HCT116 (cell line): Measurements from ENCODE around the gene LYRM4. TPM values are rescaled to one million over a fixed set of nuclear protein-coding genes. Genes with fewer than 3 reads are reported as not detected.

Source experiments
- ATAC-seq: fragments of 200-7000 bp; cut with Tn5 transposase; 2 replicates; pipeline ENCODE4 v1.9.1; 2020; ENCODE audit warnings: mild to moderate bottlenecking, moderate library complexity
- BruUV-seq: library from RNA; stranded (reverse); fragments of 400-500 nt; replicated peaks from 2 replicates; lab custom pipeline; 2021; lab: Mats Ljungman, UMichigan
- CTCF ChIA-PET: fragments of 300-600 bp; sonication (Branson Sonifier 250); formaldehyde crosslinking; loops from one replicate; lab custom pipeline; 2021; ENCODE audit warnings: antibody characterized with exemption; lab: Charles Lee
- POLR2A ChIA-PET: fragments of 300-600, 350-600 bp; sonication (Branson Sonifier 250); formaldehyde crosslinking; loops from one replicate; lab custom pipeline; 2021; ENCODE audit warnings: antibody characterized with exemption; lab: Charles Lee
- RAD21 ChIA-PET, 2 experiments: fragments of 300-600 bp; sonication (Branson Sonifier 250); formaldehyde crosslinking; loops; one replicate each; lab custom pipeline; 2023; ENCODE audit warnings: low total read pairs in 2 of 2; ENCODE audit not compliant: uncharacterized antibody in 2 of 2, unreplicated experiment in 2 of 2, low non-redundant PET in 1 of 2; lab: Charles Lee
- DNase-seq: peaks from one replicate; pipeline ENCODE4 v3.0.0-alpha.2; 2010; ENCODE audit warnings: low read depth, low spot score
- H2AFZ ChIP-seq: fragments of 200-600 bp; shearing (Covaris generic), sonication (generic); 2 replicates; pipeline ENCODE4 v1.6.1; 2017; ENCODE audit warnings: low read depth, mixed run types, mixed read lengths, antibody characterized with exemption, low read length; ENCODE audit not compliant: poor library complexity, severe bottlenecking
- H3K27ac ChIP-seq: 2 replicates; pipeline ENCODE4 v1.5.1; 2012; ENCODE audit warnings: low read depth, low read length
- H3K27me3 ChIP-seq: fragments of 200-600 bp; sonication (generic); 2 replicates; pipeline ENCODE4 v1.6.1; 2016; ENCODE audit warnings: mixed run types, low read length, mixed read lengths; ENCODE audit not compliant: insufficient read depth
- H3K36me3 ChIP-seq, 2 experiments: fragments of 200-500 bp in 1 of 2; fragments of 200-600 bp in 1 of 2; sonication (Bioruptor generic) in 1 of 2; sonication (generic) in 1 of 2; 2 replicates each; pipeline versions ENCODE4 v1.5.1 to v1.6.1; 2014 to 2016; ENCODE audit warnings: low read length in 2 of 2, inconsistent platforms in 1 of 2, mixed read lengths in 1 of 2, mixed run types in 1 of 2; ENCODE audit not compliant: insufficient read depth in 2 of 2, control insufficient read depth in 1 of 2
- H3K4me1 ChIP-seq, 2 experiments: fragments of 200-600 bp in 1 of 2; sonication (generic) in 1 of 2; 2 replicates each; pipeline versions ENCODE4 v1.5.1 to v1.6.1; 2012 to 2017; ENCODE audit warnings: low read length in 2 of 2, inconsistent platforms in 1 of 2, mild to moderate bottlenecking in 1 of 2, mixed read lengths in 1 of 2, mixed run types in 1 of 2, moderate library complexity in 1 of 2; ENCODE audit not compliant: insufficient read depth in 2 of 2, control insufficient read depth in 1 of 2
- H3K4me2 ChIP-seq: fragments of 200-600 bp; sonication (generic); 2 replicates; pipeline ENCODE4 v1.6.1; 2017; ENCODE audit warnings: mixed run types, low read length, mixed read lengths
- H3K4me3 ChIP-seq, 2 experiments: fragments of 200-600 bp in 1 of 2; sonication (generic) in 1 of 2; replicated peaks in 1 of 2; 2 replicates each; pipeline ENCODE4 v1.5.1; 2011 to 2016; ENCODE audit warnings: low read length in 2 of 2, control low read depth in 1 of 2, low read depth in 1 of 2, mild to moderate bottlenecking in 1 of 2, mixed read lengths in 1 of 2, mixed run types in 1 of 2
- H3K79me2 ChIP-seq: fragments of 200-600 bp; sonication (generic); 2 replicates; pipeline ENCODE4 v1.6.1; 2017; ENCODE audit warnings: mild to moderate bottlenecking, mixed run types, low read length, moderate library complexity, mixed read lengths; ENCODE audit not compliant: insufficient read depth
- H3K9ac ChIP-seq: fragments of 200-600 bp; sonication (generic); 2 replicates; pipeline ENCODE4 v1.6.1; 2016; ENCODE audit warnings: low read length, mixed read lengths
- H3K9me2 ChIP-seq: fragments of 200-600 bp; sonication (generic), shearing (Covaris generic); 2 replicates; pipeline ENCODE4 v1.6.1; 2017; ENCODE audit warnings: mixed run types, mild to moderate bottlenecking, moderate library complexity; ENCODE audit not compliant: insufficient read depth
- H3K9me3 ChIP-seq, 2 experiments: fragments of 200-500 bp in 1 of 2; fragments of 200-600 bp in 1 of 2; sonication (Bioruptor generic) in 1 of 2; sonication (generic) in 1 of 2; 2 replicates each; pipeline ENCODE4 v1.6.1; 2014 to 2017; ENCODE audit warnings: low read length in 2 of 2, mixed read lengths in 2 of 2, inconsistent platforms in 1 of 2, low read depth in 1 of 2, mild to moderate bottlenecking in 1 of 2, mixed run types in 1 of 2, moderate library complexity in 1 of 2; ENCODE audit not compliant: control insufficient read depth in 1 of 2, insufficient read depth in 1 of 2
- H4K20me1 ChIP-seq: fragments of 200-600 bp; sonication (generic), shearing (Covaris generic); 2 replicates; pipeline ENCODE4 v1.6.1; 2017; ENCODE audit warnings: mixed run types, mild to moderate bottlenecking, moderate library complexity; ENCODE audit not compliant: insufficient read depth
- CBX3 ChIP-seq: IDR thresholded peaks from 2 replicates; pipeline ENCODE4 v1.6.1; 2012; ENCODE audit warnings: low read depth
- EGR1 ChIP-seq: IDR thresholded peaks from 2 replicates; pipeline ENCODE4 v1.6.1; 2012; ENCODE audit warnings: low read depth
- EZH2 ChIP-seq: fragments of 200-600 bp; sonication (generic); IDR thresholded peaks from 2 replicates; pipeline ENCODE4 v1.6.1; 2017; ENCODE audit warnings: antibody characterized with exemption, mixed run types
- EZH2phosphoT487 ChIP-seq: fragments of 200-600 bp; IDR thresholded peaks from 2 replicates; pipeline ENCODE4 v1.6.1; 2018; ENCODE audit warnings: antibody characterized with exemption, borderline replicate concordance
- JUND ChIP-seq: IDR thresholded peaks from 2 replicates; pipeline ENCODE4 v1.6.1; 2012
- POLR2A ChIP-seq: IDR thresholded peaks from 2 replicates; pipeline ENCODE4 v1.7.0; 2011; ENCODE audit warnings: borderline replicate concordance; ENCODE audit not compliant: insufficient read depth, insufficient read length; ENCODE audit errors: extremely low read depth
- POLR2AphosphoS5 ChIP-seq: IDR thresholded peaks from 2 replicates; pipeline ENCODE4 v1.6.1; 2011; ENCODE audit warnings: mild to moderate bottlenecking, low read depth, low read length, moderate library complexity
- RAD21 ChIP-seq: IDR thresholded peaks from 2 replicates; pipeline ENCODE4 v1.6.1; 2012; ENCODE audit warnings: low read depth, mild to moderate bottlenecking
- SIN3A ChIP-seq: IDR thresholded peaks from 2 replicates; pipeline ENCODE4 v1.6.1; 2012; ENCODE audit warnings: low read depth
- SP1 ChIP-seq: IDR thresholded peaks from 2 replicates; pipeline ENCODE4 v1.6.1; 2012; ENCODE audit warnings: low read depth
- TCF7L2 ChIP-seq: IDR thresholded peaks from 2 replicates; pipeline ENCODE4 v1.7.0; 2011; ENCODE audit warnings: borderline replicate concordance, inconsistent platforms; ENCODE audit not compliant: insufficient read depth, insufficient read length; ENCODE audit errors: extremely low read depth
- YY1 ChIP-seq: IDR thresholded peaks from 2 replicates; pipeline ENCODE4 v1.6.1; 2011; ENCODE audit warnings: low read length, low read depth, moderate library complexity, mild to moderate bottlenecking; ENCODE audit not compliant: insufficient replicate concordance; ENCODE audit errors: extremely low read depth
- ZFX ChIP-seq: fragments of 450-650 bp; IDR thresholded peaks from 2 replicates; pipeline ENCODE4 v1.6.1; 2017
- intact Hi-C: fragments of 100-400 bp; cut with micrococcal nuclease; formaldehyde crosslinking; loops from 2 replicates; pipeline ENCODE4 v1.10.0; 2022
- total RNA-seq: library from RNA; stranded (reverse); gene quantifications from one replicate; pipeline ENCODE4 v1.2.1, GENCODE V29; 2021; ENCODE audit not compliant: unreplicated experiment
- TF ChIP-seq, protein P1 (sequence below): IDR thresholded peaks from 2 replicates; pipeline ENCODE4 v1.6.1; 2011; ENCODE audit warnings: mild to moderate bottlenecking, low read length, moderate library complexity; ENCODE audit not compliant: insufficient replicate concordance; ENCODE audit errors: extremely low read depth
- TF ChIP-seq, protein P2 (sequence below): IDR thresholded peaks from 2 replicates; pipeline ENCODE4 v1.6.1; 2012; ENCODE audit warnings: low read depth

The LYRM4 gene
- total RNA-seq, 1 experiment from 2014 or later: 30.1 TPM

DNA sequence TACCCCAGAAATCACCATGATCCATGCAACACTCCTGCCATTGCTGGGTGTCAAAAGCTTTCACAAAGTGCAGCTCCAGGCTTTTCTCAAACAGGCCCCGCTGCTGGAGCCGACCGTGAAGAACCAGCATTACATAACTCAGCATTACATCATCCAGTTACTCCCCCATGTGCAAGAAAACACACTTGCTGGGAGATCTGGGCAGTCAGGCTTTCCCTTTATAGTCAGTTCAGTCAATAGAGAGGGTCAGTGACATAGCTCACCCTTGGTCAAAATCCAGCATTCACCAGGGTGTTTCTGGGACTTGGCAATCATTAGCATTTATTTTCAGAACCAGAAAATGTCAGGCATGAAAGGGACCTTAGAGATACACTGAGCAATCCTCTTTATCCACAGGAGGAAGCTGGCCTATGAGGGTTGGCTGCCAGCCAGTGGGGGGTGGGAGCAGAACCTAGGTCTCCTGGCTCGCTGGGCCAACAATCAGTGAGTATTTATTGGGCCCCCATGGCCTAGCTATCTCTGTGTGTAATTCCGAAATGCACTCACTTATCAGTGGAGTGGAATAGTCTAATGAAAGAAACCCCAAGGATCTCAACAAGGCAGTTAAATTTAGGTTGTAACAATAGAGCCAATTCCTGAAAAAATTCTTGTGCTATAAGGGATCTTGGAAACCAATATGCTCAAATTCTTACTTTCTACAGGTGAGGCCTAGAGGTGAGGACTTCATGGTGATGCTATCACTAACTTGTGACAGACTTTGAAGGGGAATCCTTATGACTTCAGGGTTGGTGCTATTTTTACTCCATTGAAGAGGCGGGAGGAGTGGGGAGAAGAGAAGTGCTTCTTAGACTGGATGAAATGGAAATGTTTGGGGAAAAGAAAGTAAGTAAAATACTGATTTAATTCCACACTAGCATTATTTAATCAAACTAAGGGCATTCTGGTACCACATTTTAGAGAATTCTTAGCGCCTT lies 54.6 kb downstream of the LYRM4 start:
- H3K4me2 ChIP-seq: no peak overlapping the region
- no peaks in the 10 kb centered on the region for H4K20me1 ChIP-seq
- H3K27me3 ChIP-seq: no peaks in the 10 kb centered on the region
- RAD21 ChIA-PET: no interaction called here
- BruUV-seq: no TSS peak
- POLR2A ChIA-PET: no interaction called here
- TF ChIP-seq CBX3 (no peak), SIN3A (no peak), EZH2phosphoT487 (no peak), EZH2 (no peak), POLR2A (no peak), SP1 (no peak), POLR2AphosphoS5 (no peak), EGR1 (no peak), ZFX (no peak), TCF7L2 (no peak), YY1 (no peak), JUND (no peak), RAD21 (no peak)
- TF ChIP-seq, protein P1, sequence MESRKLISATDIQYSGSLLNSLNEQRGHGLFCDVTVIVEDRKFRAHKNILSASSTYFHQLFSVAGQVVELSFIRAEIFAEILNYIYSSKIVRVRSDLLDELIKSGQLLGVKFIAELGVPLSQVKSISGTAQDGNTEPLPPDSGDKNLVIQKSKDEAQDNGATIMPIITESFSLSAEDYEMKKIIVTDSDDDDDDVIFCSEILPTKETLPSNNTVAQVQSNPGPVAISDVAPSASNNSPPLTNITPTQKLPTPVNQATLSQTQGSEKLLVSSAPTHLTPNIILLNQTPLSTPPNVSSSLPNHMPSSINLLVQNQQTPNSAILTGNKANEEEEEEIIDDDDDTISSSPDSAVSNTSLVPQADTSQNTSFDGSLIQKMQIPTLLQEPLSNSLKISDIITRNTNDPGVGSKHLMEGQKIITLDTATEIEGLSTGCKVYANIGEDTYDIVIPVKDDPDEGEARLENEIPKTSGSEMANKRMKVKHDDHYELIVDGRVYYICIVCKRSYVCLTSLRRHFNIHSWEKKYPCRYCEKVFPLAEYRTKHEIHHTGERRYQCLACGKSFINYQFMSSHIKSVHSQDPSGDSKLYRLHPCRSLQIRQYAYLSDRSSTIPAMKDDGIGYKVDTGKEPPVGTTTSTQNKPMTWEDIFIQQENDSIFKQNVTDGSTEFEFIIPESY: no peak
- TF ChIP-seq, protein P2, sequence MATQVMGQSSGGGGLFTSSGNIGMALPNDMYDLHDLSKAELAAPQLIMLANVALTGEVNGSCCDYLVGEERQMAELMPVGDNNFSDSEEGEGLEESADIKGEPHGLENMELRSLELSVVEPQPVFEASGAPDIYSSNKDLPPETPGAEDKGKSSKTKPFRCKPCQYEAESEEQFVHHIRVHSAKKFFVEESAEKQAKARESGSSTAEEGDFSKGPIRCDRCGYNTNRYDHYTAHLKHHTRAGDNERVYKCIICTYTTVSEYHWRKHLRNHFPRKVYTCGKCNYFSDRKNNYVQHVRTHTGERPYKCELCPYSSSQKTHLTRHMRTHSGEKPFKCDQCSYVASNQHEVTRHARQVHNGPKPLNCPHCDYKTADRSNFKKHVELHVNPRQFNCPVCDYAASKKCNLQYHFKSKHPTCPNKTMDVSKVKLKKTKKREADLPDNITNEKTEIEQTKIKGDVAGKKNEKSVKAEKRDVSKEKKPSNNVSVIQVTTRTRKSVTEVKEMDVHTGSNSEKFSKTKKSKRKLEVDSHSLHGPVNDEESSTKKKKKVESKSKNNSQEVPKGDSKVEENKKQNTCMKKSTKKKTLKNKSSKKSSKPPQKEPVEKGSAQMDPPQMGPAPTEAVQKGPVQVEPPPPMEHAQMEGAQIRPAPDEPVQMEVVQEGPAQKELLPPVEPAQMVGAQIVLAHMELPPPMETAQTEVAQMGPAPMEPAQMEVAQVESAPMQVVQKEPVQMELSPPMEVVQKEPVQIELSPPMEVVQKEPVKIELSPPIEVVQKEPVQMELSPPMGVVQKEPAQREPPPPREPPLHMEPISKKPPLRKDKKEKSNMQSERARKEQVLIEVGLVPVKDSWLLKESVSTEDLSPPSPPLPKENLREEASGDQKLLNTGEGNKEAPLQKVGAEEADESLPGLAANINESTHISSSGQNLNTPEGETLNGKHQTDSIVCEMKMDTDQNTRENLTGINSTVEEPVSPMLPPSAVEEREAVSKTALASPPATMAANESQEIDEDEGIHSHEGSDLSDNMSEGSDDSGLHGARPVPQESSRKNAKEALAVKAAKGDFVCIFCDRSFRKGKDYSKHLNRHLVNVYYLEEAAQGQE: no peak
- TF ChIP-seq, all 23 proteins: peak for 0
- Histone ChIP-seq H3K36me3 (no peaks in the 10 kb centered on the region), H3K27ac (no peak overlapping the region), H3K79me2 (peaks cover 14% of the 10 kb centered on the region; the same call in 1 of the 2 replicates), H3K4me3 (no peak overlapping the region), H2AFZ (no peak overlapping the region), H3K9me2 (no peaks in the 10 kb centered on the region), H3K9ac (no peak overlapping the region), H3K4me1 (no peaks in the 10 kb centered on the region), H3K9me3 (no peaks in the 10 kb centered on the region)
- DNase-seq: no peak
- intact Hi-C loops: no loop called here
- CTCF ChIA-PET: no interaction called here
- no peak for ATAC-seq
